Measurements from ENCODE around the gene NCKAP5L.

- TF ChIP-seq CTCF (IDR thresholded peaks at IDR 0.05; ENCODE audit: low read depth, low read length) (no peak), EZH2phosphoT487 (IDR thresholded peaks at IDR 0.05; ENCODE audit: low read depth) (no peak)
Observed at GRCh38 chr12:49876070-49876469, 47.9 kb upstream of the NCKAP5L start.
